MM.1S (cell line): ENCODE results near the gene TCF7L2.

ENCODE experiments used
- DNase-seq: peaks from one replicate; pipeline ENCODE4 v3.0.0-alpha.2; 2015
- H2AFZ ChIP-seq: fragments of 300-600 bp; sonication (generic); 2 replicates; pipeline ENCODE4 v1.6.0; 2016; ENCODE audit warnings: antibody characterized with exemption, low read length
- H3F3A ChIP-seq: fragments of 300-600 bp; sonication (generic); 2 replicates; pipeline ENCODE4 v1.6.1; 2016; ENCODE audit warnings: mild to moderate bottlenecking, antibody characterized with exemption, low read length, moderate library complexity, mixed read lengths; ENCODE audit not compliant: insufficient read depth
- H3K27ac ChIP-seq: fragments of 300-600 bp; sonication (generic); 2 replicates; pipeline ENCODE4 v1.5.1; 2016; ENCODE audit warnings: mild to moderate bottlenecking, low read length
- H3K27me3 ChIP-seq: fragments of 300-600 bp; sonication (generic); replicated peaks from 2 replicates; pipeline ENCODE4 v1.6.0; 2016; ENCODE audit warnings: low read length; ENCODE audit not compliant: insufficient read depth
- H3K36me3 ChIP-seq: fragments of 300-600 bp; sonication (generic); replicated peaks from 2 replicates; pipeline ENCODE4 v1.6.1; 2016; ENCODE audit warnings: mild to moderate bottlenecking, low read length, mixed read lengths; ENCODE audit not compliant: insufficient read depth
- H3K4me1 ChIP-seq: fragments of 300-600 bp; sonication (generic); 2 replicates; pipeline ENCODE4 v1.6.1; 2016; ENCODE audit warnings: low read length, mixed read lengths
- H3K4me2 ChIP-seq: fragments of 300-600 bp; sonication (generic); 2 replicates; pipeline ENCODE4 v1.6.0; 2016; ENCODE audit warnings: low read depth, low read length
- H3K4me3 ChIP-seq: fragments of 300-600 bp; sonication (generic); 2 replicates; pipeline ENCODE4 v1.5.1; 2016; ENCODE audit warnings: low read length, mixed read lengths
- H3K79me2 ChIP-seq: fragments of 300-600 bp; sonication (generic); 2 replicates; pipeline ENCODE4 v1.6.1; 2016; ENCODE audit warnings: mixed run types, low read length, mixed read lengths
- H3K9ac ChIP-seq: fragments of 300-600 bp; sonication (generic); 2 replicates; pipeline ENCODE4 v1.6.1; 2016; ENCODE audit warnings: low read length, mixed read lengths
- H3K9me2 ChIP-seq: fragments of 300-600 bp; sonication (generic); replicated peaks from 2 replicates; pipeline ENCODE4 v1.6.1; 2016; ENCODE audit warnings: mild to moderate bottlenecking, low read length, mixed read lengths; ENCODE audit not compliant: insufficient read depth
- H3K9me3 ChIP-seq: fragments of 300-600 bp; sonication (generic); replicated peaks from 2 replicates; pipeline ENCODE4 v1.6.1; 2016; ENCODE audit warnings: mild to moderate bottlenecking, low read length, mixed read lengths; ENCODE audit not compliant: insufficient read depth
- H4K20me1 ChIP-seq: fragments of 300-600 bp; sonication (generic); 2 replicates; pipeline ENCODE4 v1.6.1; 2016; ENCODE audit warnings: mild to moderate bottlenecking, low read length, moderate library complexity, mixed read lengths; ENCODE audit not compliant: insufficient read depth
- EZH2 ChIP-seq: fragments of 300-600 bp; sonication (generic); optimal IDR thresholded peaks from 2 replicates; pipeline ENCODE3; 2017; ENCODE audit warnings: low read depth, mild to moderate bottlenecking, antibody characterized with exemption, low read length, mixed read lengths
- EZH2phosphoT487 ChIP-seq: fragments of 300-600 bp; sonication (generic); IDR thresholded peaks from 2 replicates; pipeline ENCODE4 v1.6.1; 2018; ENCODE audit warnings: antibody characterized with exemption, low read length
- TF ChIP-seq, protein P1 (sequence below): fragments of 300-600 bp; sonication (generic); IDR thresholded peaks from 2 replicates; pipeline ENCODE4 v1.5.1; 2016; ENCODE audit warnings: antibody characterized with exemption, low read length, mixed read lengths

Gene TCF7L2

DNA sequence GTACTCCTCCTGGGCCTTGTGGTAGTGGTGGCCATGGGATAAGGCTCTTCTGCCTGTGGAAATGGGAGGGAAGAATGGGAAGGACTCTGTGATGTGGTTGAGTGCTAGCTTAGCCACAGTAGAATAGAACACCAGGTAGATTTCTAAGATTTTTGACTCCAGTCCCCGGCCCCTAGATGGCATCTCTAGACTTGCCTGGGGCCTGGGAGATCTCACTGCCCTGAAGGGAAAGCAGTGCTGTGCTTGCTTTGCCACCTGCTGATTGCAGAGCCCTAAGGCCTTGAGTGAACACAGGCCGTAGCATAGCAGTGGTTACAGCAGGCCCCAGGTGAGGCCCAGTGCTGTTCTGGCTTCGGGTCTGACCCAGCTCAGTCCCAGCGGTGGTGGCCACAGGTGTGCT lies 252.0 kb downstream of the TCF7L2 start:
- no peaks in the 10 kb centered on the region for H3K9me3 ChIP-seq
- H3K27me3 ChIP-seq: no peaks in the 10 kb centered on the region
- H3K36me3 ChIP-seq: no peaks in the 10 kb centered on the region
- H4K20me1 ChIP-seq: no peaks in the 10 kb centered on the region
- H3K27ac ChIP-seq: no peak overlapping the region
- H3K9ac ChIP-seq: no peak overlapping the region
- H3K79me2 ChIP-seq: no peaks in the 10 kb centered on the region
- H2AFZ ChIP-seq: no peak overlapping the region
- TF ChIP-seq, protein P1, sequence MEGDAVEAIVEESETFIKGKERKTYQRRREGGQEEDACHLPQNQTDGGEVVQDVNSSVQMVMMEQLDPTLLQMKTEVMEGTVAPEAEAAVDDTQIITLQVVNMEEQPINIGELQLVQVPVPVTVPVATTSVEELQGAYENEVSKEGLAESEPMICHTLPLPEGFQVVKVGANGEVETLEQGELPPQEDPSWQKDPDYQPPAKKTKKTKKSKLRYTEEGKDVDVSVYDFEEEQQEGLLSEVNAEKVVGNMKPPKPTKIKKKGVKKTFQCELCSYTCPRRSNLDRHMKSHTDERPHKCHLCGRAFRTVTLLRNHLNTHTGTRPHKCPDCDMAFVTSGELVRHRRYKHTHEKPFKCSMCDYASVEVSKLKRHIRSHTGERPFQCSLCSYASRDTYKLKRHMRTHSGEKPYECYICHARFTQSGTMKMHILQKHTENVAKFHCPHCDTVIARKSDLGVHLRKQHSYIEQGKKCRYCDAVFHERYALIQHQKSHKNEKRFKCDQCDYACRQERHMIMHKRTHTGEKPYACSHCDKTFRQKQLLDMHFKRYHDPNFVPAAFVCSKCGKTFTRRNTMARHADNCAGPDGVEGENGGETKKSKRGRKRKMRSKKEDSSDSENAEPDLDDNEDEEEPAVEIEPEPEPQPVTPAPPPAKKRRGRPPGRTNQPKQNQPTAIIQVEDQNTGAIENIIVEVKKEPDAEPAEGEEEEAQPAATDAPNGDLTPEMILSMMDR: no peak
- no peak for TF ChIP-seq EZH2phosphoT487
- no peak for DNase-seq
- no peaks in the 10 kb centered on the region for H3K9me2 ChIP-seq
- no peak overlapping the region for H3K4me2 ChIP-seq
- no peak overlapping the region for H3K4me3 ChIP-seq
- no peaks in the 10 kb centered on the region for H3K4me1 ChIP-seq
- no peaks in the 10 kb centered on the region for H3F3A ChIP-seq

DNA sequence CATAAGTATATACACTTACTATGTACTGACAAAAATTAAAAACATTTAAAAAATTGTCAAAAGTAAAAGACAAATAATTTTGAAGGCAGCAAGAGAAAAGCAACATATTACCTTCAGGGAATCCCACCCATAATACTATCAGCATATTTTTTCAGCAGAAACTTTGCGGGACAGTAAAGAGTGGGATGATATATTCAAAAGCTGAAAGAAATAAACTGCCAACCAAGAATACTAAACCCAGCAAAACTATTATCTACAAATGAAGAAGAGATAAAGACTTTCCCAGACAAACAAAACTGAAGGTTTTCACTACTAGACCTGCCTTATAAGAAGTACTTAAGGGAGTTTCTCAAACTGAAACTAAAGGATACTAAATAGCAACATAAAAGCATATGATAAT lies 257.9 kb downstream of the TCF7L2 start:
- TF ChIP-seq EZH2phosphoT487 (no peak), EZH2 (no peak)
- TF ChIP-seq, protein P1: no peak
- H4K20me1 ChIP-seq: no peaks in the 10 kb centered on the region

DNA sequence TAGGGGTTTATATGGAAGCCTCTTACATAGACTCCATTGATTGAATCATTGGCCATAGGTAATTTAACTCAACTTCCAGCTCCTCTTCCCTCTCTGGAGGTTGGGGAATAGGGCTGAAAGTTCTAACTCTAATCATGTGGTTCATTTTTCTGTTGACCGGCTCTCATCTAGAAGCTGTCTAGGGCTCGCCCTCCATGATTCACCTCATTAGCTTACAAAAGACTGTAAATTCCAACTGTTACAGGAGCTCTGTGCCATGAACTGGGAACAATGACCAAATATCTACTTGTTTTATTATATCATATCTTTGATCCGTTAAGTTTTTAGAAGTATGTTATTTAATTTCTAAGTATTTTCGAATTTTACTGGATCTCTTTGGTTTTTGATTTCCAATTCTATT lies 263.0 kb downstream of the TCF7L2 start:
- H4K20me1 ChIP-seq: no peaks in the 10 kb centered on the region
- no peak overlapping the region for H2AFZ ChIP-seq
- no peak overlapping the region for H3K9ac ChIP-seq
- no peak overlapping the region for H3K4me3 ChIP-seq
- 0 out of 2 replicates have a peak, but pooled peaks cover 5% of the 10 kb centered on the region for H3K4me1 ChIP-seq
- no peaks in the 10 kb centered on the region for H3K27me3 ChIP-seq
- DNase-seq: no peak
- H3K4me2 ChIP-seq: no peak overlapping the region
- no peaks in the 10 kb centered on the region for H3K79me2 ChIP-seq
- no peaks in the 10 kb centered on the region for H3K36me3 ChIP-seq
- H3K9me2 ChIP-seq: no peaks in the 10 kb centered on the region
- H3F3A ChIP-seq: no peaks in the 10 kb centered on the region
- no peaks in the 10 kb centered on the region for H3K9me3 ChIP-seq
- no peak for TF ChIP-seq EZH2
- no peak for TF ChIP-seq EZH2phosphoT487
- TF ChIP-seq, protein P1: no peak
- H3K27ac ChIP-seq: no peak overlapping the region

More for the DNA sequence above, 257.9 kb downstream of the TCF7L2 start:
- no peaks in the 10 kb centered on the region for H3K27me3 ChIP-seq
- H3K27ac ChIP-seq: no peak overlapping the region
- no peak overlapping the region for H3K9ac ChIP-seq
- no peaks in the 10 kb centered on the region for H3K79me2 ChIP-seq
- H2AFZ ChIP-seq: no peak overlapping the region
- no peak for DNase-seq
- no peaks in the 10 kb centered on the region for H3K9me3 ChIP-seq
- H3K4me3 ChIP-seq: no peak overlapping the region
- H3K4me2 ChIP-seq: no peak overlapping the region
- no peaks in the 10 kb centered on the region for H3K36me3 ChIP-seq
- no peaks in the 10 kb centered on the region for H3K9me2 ChIP-seq
- no peaks in the 10 kb centered on the region for H3F3A ChIP-seq
- no peaks in the 10 kb centered on the region for H3K4me1 ChIP-seq
